ENCODE data around the gene CENPS. TPM values are rescaled to one million over a fixed set of nuclear protein-coding genes. Genes with fewer than 3 reads are reported as not detected.

The CENPS gene
- total and polyA plus RNA-seq, 2 of the 13 experiments (the other 11 are each of a cell fraction or from before 2014, with no cell fraction given), result 3.3 to 22.0 TPM

DNA sequence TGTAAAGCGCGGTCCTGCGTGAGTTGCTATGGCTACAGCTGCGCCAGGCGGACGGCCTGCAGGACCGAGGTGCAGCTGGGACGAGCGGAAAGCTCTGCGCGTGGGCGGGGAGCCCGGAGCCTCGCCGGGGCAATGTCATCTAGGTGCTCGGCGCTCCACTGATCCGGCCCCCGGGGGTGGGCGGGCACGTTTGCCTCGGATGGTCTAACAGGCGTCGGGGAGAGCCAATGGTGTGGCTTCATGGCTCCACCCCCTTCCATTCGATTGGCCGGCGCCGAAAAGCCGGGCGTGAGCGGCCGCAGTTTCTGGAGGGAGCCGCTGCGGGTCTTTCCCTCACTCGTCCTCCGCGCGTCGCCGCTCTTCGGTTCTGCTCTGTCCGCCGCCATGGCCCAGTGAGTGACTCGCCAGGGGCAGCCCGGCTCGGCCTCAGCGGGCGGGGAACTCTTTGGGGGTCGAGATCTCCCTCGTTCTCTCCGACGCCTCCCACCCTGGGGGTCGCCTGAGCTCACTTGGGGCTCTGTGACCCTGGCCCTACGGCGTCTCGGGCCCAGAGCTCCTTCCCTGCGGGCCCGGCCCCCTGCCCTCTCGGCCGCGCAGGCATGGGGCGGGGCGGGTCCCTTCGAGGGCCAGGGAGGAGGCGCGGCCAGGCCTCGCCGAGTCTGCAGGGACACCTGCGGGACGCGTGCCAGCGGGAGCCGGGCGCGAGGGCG is 31.3 kb upstream of the CENPS start, which contains the start of gene PGD (continued):
- TF ChIP-seq, protein P1, sequence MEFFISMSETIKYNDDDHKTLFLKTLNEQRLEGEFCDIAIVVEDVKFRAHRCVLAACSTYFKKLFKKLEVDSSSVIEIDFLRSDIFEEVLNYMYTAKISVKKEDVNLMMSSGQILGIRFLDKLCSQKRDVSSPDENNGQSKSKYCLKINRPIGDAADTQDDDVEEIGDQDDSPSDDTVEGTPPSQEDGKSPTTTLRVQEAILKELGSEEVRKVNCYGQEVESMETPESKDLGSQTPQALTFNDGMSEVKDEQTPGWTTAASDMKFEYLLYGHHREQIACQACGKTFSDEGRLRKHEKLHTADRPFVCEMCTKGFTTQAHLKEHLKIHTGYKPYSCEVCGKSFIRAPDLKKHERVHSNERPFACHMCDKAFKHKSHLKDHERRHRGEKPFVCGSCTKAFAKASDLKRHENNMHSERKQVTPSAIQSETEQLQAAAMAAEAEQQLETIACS (CRISPR knock-in tag; IDR thresholded peaks at IDR 0.05), result peak; percentile 61
- 0 out of 2 replicates have a peak, but pooled peaks have one; percentile 27 for TF ChIP-seq SOX13 (IDR thresholded peaks at IDR 0.05)
- no peak; a peak in 1 of 4 replicates for TF ChIP-seq SOX13 (CRISPR knock-in tag; conservative IDR thresholded peaks at IDR 0.05 in 1 of 2, IDR thresholded peaks at IDR 0.05 in 1 of 2)
- no peak; the same call in none of the 2 replicates for TF ChIP-seq ZNF589 (CRISPR knock-in tag; conservative IDR thresholded peaks at IDR 0.05)
- TF ChIP-seq MEF2D (CRISPR knock-in tag; IDR thresholded peaks at IDR 0.05), result peak; percentile 78
- TF ChIP-seq ZNF577 (CRISPR knock-in tag; IDR thresholded peaks at IDR 0.05; ENCODE audit: borderline replicate concordance, low read depth), result peak; percentile 79; the same call in 1 of the 2 replicates
- no peak for TF ChIP-seq ADNP (CRISPR knock-in tag; IDR thresholded peaks at IDR 0.05)
- TF ChIP-seq, protein P2, sequence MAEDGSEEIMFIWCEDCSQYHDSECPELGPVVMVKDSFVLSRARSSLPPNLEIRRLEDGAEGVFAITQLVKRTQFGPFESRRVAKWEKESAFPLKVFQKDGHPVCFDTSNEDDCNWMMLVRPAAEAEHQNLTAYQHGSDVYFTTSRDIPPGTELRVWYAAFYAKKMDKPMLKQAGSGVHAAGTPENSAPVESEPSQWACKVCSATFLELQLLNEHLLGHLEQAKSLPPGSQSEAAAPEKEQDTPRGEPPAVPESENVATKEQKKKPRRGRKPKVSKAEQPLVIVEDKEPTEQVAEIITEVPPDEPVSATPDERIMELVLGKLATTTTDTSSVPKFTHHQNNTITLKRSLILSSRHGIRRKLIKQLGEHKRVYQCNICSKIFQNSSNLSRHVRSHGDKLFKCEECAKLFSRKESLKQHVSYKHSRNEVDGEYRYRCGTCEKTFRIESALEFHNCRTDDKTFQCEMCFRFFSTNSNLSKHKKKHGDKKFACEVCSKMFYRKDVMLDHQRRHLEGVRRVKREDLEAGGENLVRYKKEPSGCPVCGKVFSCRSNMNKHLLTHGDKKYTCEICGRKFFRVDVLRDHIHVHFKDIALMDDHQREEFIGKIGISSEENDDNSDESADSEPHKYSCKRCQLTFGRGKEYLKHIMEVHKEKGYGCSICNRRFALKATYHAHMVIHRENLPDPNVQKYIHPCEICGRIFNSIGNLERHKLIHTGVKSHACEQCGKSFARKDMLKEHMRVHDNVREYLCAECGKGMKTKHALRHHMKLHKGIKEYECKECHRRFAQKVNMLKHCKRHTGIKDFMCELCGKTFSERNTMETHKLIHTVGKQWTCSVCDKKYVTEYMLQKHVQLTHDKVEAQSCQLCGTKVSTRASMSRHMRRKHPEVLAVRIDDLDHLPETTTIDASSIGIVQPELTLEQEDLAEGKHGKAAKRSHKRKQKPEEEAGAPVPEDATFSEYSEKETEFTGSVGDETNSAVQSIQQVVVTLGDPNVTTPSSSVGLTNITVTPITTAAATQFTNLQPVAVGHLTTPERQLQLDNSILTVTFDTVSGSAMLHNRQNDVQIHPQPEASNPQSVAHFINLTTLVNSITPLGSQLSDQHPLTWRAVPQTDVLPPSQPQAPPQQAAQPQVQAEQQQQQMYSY (CRISPR knock-in tag; IDR thresholded peaks at IDR 0.05), result peak; percentile 50
- TF ChIP-seq SALL2 (CRISPR knock-in tag; IDR thresholded peaks at IDR 0.05), result peak; percentile 38; the same call in 1 of the 2 replicates
- TF ChIP-seq ZNF205 (CRISPR knock-in tag; IDR thresholded peaks at IDR 0.05), result no peak; the same call in 1 of the 2 replicates
- peak; percentile 30; the same call in 1 of the 2 replicates for TF ChIP-seq TEAD2 (CRISPR knock-in tag; IDR thresholded peaks at IDR 0.05)
- TF ChIP-seq MBD4 (IDR thresholded peaks at IDR 0.05; ENCODE audit: borderline replicate concordance, low read length), result no peak
- TF ChIP-seq NFYC (CRISPR knock-in tag; IDR thresholded peaks at IDR 0.05), result peak; percentile 99
- TF ChIP-seq CREM (IDR thresholded peaks at IDR 0.05), result 0 out of 2 replicates have a peak, but pooled peaks have one; percentile 56
- no peak for TF ChIP-seq CREM (CRISPR knock-in tag; IDR thresholded peaks at IDR 0.05)
- no peak; the same call in 1 of the 2 replicates for TF ChIP-seq WIZ (CRISPR knock-in tag; IDR thresholded peaks at IDR 0.05)
- TF ChIP-seq ZNF563 (CRISPR knock-in tag; IDR thresholded peaks at IDR 0.05), result peak; percentile 97
- TF ChIP-seq CREB1 (IDR thresholded peaks at IDR 0.05), result peak; percentile 75
- peak; percentile 82 for TF ChIP-seq CREB1 (CRISPR knock-in tag; IDR thresholded peaks at IDR 0.05)
- no peak; the same call in 1 of the 2 replicates for TF ChIP-seq KLF12 (CRISPR knock-in tag; IDR thresholded peaks at IDR 0.05; ENCODE audit: borderline replicate concordance)
- peak; percentile 35; the same call in 1 of the 2 replicates for TF ChIP-seq ETV5 (CRISPR knock-in tag; IDR thresholded peaks at IDR 0.05; ENCODE audit: borderline replicate concordance)
- no peak for TF ChIP-seq NCOA5 (CRISPR knock-in tag; IDR thresholded peaks at IDR 0.05)
- TF ChIP-seq, protein P3, sequence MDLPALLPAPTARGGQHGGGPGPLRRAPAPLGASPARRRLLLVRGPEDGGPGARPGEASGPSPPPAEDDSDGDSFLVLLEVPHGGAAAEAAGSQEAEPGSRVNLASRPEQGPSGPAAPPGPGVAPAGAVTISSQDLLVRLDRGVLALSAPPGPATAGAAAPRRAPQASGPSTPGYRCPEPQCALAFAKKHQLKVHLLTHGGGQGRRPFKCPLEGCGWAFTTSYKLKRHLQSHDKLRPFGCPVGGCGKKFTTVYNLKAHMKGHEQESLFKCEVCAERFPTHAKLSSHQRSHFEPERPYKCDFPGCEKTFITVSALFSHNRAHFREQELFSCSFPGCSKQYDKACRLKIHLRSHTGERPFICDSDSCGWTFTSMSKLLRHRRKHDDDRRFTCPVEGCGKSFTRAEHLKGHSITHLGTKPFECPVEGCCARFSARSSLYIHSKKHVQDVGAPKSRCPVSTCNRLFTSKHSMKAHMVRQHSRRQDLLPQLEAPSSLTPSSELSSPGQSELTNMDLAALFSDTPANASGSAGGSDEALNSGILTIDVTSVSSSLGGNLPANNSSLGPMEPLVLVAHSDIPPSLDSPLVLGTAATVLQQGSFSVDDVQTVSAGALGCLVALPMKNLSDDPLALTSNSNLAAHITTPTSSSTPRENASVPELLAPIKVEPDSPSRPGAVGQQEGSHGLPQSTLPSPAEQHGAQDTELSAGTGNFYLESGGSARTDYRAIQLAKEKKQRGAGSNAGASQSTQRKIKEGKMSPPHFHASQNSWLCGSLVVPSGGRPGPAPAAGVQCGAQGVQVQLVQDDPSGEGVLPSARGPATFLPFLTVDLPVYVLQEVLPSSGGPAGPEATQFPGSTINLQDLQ (CRISPR knock-in tag; IDR thresholded peaks at IDR 0.05), result peak; percentile 87; the same call in 1 of the 2 replicates
- TF ChIP-seq SOX6 (IDR thresholded peaks at IDR 0.05), result no peak
- TF ChIP-seq SOX6 (CRISPR knock-in tag; IDR thresholded peaks at IDR 0.05), result peak; percentile 57
